ENCODE measurements around the gene VOPP1. TPM values are rescaled to one million over a fixed set of nuclear protein-coding genes. Genes with fewer than 3 reads are reported as not detected.

The VOPP1 gene
- total RNA-seq, 1 experiment from 2014 or later: 30.3 TPM

GRCh38 chr7:55467047-55467593 is 105.2 kb downstream of the VOPP1 start:
- H3K27ac ChIP-seq (ENCODE audit: low read depth, low read length): no peak overlapping the region
- no peak overlapping the region for H3K4me2 ChIP-seq (ENCODE audit: low read length)
- intact Hi-C loops (cut with micrococcal nuclease): no loop called here
- no peaks in the 10 kb centered on the region for H3K36me3 ChIP-seq (ENCODE audit: control insufficient read depth in 1 of 2, insufficient read depth in 2 of 2, low read length in 2 of 2)
- CTCF ChIA-PET: no interaction called here
- BruUV-seq (replicated peaks): no TSS peak
- no peaks in the 10 kb centered on the region for H3K4me1 ChIP-seq (ENCODE audit: control insufficient read depth in 1 of 2, insufficient read depth in 2 of 2, low read length in 2 of 2)
- POLR2A ChIA-PET: no interaction called here
- H3K9me3 ChIP-seq (ENCODE audit: control insufficient read depth in 1 of 2, insufficient read depth in 1 of 2, low read depth in 1 of 2, low read length in 2 of 2): no peaks in the 10 kb centered on the region
- TF ChIP-seq POLR2A (IDR thresholded peaks at IDR 0.05; ENCODE audit: borderline replicate concordance, extremely low read depth, insufficient read depth, insufficient read length) (no peak), POLR2AphosphoS5 (IDR thresholded peaks at IDR 0.05; ENCODE audit: low read depth, low read length) (no peak), CEBPB (IDR thresholded peaks at IDR 0.05; ENCODE audit: low read depth) (no peak), ATF3 (IDR thresholded peaks at IDR 0.05) (no peak), ELF1 (IDR thresholded peaks at IDR 0.05; ENCODE audit: borderline replicate concordance, low read depth) (no peak), SP1 (IDR thresholded peaks at IDR 0.05; ENCODE audit: low read depth) (no peak), JUND (IDR thresholded peaks at IDR 0.05) (no peak), SRF (IDR thresholded peaks at IDR 0.05; ENCODE audit: low read depth) (no peak)
- TF ChIP-seq, protein P1, sequence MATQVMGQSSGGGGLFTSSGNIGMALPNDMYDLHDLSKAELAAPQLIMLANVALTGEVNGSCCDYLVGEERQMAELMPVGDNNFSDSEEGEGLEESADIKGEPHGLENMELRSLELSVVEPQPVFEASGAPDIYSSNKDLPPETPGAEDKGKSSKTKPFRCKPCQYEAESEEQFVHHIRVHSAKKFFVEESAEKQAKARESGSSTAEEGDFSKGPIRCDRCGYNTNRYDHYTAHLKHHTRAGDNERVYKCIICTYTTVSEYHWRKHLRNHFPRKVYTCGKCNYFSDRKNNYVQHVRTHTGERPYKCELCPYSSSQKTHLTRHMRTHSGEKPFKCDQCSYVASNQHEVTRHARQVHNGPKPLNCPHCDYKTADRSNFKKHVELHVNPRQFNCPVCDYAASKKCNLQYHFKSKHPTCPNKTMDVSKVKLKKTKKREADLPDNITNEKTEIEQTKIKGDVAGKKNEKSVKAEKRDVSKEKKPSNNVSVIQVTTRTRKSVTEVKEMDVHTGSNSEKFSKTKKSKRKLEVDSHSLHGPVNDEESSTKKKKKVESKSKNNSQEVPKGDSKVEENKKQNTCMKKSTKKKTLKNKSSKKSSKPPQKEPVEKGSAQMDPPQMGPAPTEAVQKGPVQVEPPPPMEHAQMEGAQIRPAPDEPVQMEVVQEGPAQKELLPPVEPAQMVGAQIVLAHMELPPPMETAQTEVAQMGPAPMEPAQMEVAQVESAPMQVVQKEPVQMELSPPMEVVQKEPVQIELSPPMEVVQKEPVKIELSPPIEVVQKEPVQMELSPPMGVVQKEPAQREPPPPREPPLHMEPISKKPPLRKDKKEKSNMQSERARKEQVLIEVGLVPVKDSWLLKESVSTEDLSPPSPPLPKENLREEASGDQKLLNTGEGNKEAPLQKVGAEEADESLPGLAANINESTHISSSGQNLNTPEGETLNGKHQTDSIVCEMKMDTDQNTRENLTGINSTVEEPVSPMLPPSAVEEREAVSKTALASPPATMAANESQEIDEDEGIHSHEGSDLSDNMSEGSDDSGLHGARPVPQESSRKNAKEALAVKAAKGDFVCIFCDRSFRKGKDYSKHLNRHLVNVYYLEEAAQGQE (IDR thresholded peaks at IDR 0.05; ENCODE audit: low read depth): no peak
- ATAC-seq: no peak
- no peaks in the 10 kb centered on the region for H3K79me2 ChIP-seq (ENCODE audit: insufficient read depth, low read length)
- H3K4me3 ChIP-seq (replicated peaks in 1 of 2; ENCODE audit: low read depth in 1 of 2, low read length in 2 of 2): no peak overlapping the region
- no peaks in the 10 kb centered on the region for H3K27me3 ChIP-seq (ENCODE audit: insufficient read depth, low read length)
- no peak for DNase-seq (ENCODE audit: low read depth, low spot score)
- no peaks in the 10 kb centered on the region for H4K20me1 ChIP-seq (ENCODE audit: insufficient read depth)
- RAD21 ChIA-PET (ENCODE audit: low non-redundant PET in 1 of 2, low total read pairs in 2 of 2, uncharacterized antibody in 2 of 2, unreplicated experiment in 2 of 2): no interaction called here
- H2AFZ ChIP-seq (ENCODE audit: low read depth, low read length, poor library complexity, severe bottlenecking): no peak overlapping the region
- H3K9ac ChIP-seq (ENCODE audit: low read length): no peak overlapping the region
- H3K9me2 ChIP-seq (ENCODE audit: insufficient read depth): no peaks in the 10 kb centered on the region

All from HCT116 (cell line).